ENCODE data around the gene PPP6R2.

Gene PPP6R2

GRCh38 chr22:50454556-50455075, 111.5 kb downstream of the PPP6R2 start:
- DNase-seq, result no peak

- DNase-seq, result no peak
These were observed 112.1 kb downstream of the PPP6R2 start for GRCh38 chr22:50455201-50455600.

GRCh38 chr22:50456026-50456425, 112.9 kb downstream of the PPP6R2 start:
- DNase-seq, result no peak

GRCh38 chr22:50456466-50457234, 113.5 kb downstream of the PPP6R2 start:
- DNase-seq, result no peak

GRCh38 chr22:50459016-50459415, 115.9 kb downstream of the PPP6R2 start:
- no peak for DNase-seq

DNA sequence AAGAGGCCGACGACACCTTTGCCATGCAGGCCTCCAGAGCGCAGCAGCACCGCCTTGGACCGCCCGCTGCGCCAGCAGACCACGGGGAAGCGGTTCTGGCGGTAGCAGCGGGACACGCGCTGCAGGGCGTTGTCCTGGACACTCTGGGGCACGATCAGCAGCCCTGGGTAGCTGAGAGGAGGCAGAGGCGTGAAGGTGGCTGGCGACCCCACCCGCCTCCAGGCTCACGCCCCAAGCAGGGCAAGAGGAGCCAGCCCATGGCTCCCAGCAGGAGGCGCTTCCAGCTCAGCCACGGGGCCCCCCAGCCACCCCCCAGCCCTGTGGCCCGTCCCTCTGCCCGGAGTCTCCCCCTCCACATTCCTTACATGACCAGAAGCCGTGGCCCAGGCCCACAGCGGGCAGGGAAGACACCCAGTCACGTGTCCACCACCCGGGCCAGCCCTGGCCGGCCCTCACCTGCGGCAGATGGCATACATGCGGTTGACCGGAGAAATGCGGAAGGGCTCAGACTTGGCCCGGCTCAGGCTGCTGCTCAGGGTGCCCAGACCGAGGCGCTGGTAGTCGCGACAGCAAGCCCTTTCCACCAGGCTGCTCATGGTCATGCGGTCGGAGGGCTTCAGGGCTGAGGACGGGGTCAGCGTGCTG, 116.5 kb downstream of the PPP6R2 start:
- no peak for DNase-seq

DNA sequence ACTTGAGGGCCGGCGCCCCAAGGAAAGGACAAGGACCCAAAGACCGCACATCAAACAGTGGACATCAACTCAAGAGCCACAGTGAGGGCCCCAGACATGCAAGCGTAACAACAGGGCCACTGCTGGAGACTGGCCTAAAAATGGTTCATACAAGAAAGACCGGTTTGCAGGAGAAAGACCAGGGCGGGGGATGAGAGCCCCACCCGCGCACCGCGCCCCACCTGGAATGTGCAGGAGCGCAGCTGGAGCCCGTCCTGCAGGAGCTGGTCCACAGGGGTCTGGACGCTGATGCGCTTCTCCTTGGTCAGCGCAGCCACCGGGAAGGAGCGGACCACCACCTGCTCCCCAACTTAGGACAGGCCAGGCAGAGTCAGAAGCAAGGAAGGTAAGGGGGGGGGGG, 117.8 kb downstream of the PPP6R2 start:
- DNase-seq, result no peak

GRCh38 chr22:50461536-50461935, 118.4 kb downstream of the PPP6R2 start:
- DNase-seq, result no peak

DNA sequence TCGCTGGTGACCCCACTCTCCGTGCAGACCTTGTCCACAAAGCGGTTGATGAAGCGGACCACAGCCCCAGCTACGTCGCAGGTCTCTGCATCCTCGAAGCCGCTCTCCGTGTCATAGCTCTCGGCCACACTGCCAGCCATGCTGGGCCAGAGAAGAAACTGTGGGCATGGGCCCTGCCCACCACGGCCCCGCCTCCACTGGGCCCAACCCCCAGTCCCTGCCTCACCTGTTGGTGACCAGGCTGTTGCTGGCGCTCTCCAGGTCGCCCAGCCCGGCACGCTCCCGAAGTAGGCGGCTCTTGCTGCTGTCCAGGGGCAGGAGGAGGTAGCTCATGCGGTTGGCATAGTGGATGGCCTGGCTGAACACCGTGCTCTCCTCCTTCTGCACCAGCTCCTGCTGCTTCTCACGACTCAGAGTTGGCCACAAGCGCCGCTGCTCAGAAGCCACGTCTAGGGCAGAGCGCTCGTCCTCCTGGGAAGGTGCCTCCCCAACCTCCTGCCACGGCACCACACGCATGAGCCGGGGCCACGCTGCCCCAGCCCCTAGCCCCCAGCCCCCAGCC, 118.9 kb downstream of the PPP6R2 start:
- DNase-seq, result no peak

DNA sequence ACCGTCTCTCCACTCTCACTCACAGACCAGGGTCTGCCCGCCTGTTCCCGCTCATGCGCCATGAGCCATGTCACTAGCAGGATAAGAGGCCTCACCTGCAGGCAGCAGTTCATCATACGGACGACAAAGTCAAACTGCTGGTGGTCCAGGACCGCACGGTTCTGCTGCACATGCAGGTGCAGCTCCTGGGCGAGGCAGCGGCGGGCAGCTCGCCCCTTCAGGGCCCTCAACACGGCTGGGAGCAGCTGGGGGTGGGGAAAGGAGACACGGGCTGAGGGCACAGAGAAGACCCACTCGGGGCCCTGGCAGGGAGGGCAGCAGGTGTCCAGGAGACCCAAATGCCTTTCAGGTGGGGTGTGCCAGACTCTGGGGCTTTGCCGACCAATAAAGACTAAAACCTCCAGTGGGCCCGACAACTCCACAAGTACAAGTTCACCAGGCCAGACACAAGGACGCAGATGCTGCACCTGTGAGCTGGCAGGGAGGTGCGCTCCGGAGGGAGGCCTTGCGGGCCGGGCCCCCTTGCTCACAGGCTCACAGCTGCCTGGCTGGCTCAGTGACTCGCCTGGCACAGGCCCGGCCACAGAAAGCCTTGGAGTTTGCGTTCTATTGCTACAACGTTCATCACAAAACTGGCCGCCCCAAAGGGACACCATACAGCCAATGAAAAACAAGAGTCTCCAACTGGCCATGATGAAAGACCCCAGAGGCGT, 120.2 kb downstream of the PPP6R2 start:
- DNase-seq, result no peak

GRCh38 chr22:50464451-50464850, 121.3 kb downstream of the PPP6R2 start:
- no peak for DNase-seq

DNA sequence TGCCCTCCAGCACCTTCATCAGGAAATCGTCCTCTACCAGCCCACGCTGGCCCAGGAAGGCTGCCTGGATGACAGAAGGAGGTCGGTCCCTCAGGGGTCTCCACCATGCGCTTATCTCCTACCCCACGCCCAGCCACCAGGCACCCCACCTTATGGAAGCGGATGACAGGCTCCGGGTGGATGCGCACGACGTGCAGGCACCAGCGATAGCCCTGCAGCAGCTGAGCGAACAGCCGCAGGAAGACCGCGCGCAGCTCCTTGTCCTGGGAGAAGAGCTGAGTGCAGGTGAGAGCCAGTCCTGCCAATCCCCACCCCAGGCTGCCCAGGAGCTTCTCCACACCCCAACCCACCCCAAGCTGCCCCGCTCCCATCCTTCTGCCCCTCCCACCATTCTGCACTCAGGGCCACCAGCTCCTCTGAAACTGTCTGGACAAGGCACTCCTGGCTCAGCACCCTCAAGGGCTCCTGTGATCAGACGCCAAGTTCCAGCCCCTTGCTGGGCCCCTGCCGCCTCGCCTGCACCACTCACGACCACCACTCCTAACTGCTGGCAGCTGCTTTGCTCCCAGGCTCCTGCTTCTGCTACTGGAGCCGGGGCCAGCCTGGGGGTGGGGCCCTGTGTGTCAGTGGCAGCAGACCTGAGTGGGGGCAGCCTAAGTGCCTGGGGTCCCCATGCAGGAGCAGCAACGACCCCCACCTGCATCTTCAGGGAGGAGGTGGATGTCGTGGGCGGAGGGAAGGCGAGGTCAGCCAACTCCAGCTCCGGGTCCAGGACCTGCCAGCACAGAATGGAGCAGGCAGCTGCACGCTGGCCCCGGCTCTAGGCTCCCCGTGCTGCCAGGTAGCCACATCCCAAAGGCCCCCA, 122.2 kb downstream of the PPP6R2 start:
- DNase-seq, result no peak

GRCh38 chr22:50467341-50467740, 124.2 kb downstream of the PPP6R2 start:
- DNase-seq, result no peak

GRCh38 chr22:50467773-50468440, 124.8 kb downstream of the PPP6R2 start:
- DNase-seq, result no peak

DNA sequence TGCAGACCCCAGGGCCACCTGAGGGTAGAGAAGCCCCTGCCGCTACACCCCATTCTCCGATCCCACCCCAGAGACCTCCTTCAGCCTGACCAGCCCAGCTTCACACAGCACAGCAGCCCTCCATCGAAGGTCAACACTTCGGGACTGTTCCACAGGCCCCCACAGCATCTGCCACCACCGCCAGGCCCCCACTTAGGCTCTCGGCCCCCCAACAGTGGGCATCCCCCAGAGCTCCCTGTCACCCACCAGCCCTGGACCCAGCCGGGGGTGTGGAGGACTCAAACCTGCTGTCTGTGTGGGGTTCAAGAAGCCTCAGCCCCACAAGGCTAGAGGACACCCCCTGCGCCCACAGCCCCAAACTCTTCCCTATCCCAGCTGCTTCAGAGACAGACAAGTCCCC, 125.5 kb downstream of the PPP6R2 start:
- DNase-seq, result no peak

DNA sequence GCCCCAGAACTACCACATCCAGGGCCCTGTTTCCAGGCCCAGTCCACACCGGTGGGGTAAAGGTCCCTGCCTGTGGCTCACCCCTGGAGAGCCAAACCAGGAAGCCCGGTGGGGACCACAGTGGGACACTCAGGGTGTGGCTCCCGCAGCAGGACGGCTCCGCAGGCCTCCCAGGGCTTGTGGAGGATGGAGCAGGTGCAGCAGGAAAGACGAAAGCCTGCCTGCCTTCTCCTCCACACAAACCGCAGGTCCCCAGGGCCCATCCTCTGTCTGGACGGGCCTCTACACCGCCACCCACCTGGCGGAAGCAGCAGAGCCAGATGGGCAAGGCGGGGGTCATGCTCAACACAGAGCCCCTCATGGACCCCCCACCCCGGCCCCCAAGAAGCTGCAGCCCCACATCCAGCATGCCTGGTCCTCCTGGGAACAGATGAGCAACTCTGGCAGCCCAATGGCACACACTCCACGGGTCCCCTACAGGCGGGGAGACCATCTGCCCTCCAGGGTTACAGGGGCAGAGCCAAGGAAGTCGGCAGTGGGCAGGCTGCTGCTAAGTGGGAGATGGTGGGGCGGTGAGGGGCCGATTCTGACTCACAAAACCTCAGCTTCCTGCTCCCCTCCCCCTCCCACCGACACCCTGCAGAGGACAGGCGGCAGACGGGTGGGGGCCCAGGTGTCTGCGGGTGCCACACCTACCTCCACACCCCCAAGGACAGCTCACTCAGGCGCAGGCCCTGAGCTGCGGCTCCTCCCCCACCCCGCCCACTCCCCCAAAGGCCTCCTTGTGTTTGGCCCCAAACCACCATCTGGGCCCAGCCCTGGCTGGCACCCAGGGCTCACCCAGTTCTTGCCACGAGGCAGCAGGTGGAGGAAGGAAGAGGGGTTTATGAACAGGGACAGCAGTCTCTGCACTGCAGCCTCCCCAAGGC, 126.5 kb downstream of the PPP6R2 start:
- DNase-seq, result peak; percentile 94

- DNase-seq, result no peak
These were observed 127.4 kb downstream of the PPP6R2 start for GRCh38 chr22:50470491-50470890.

- no peak for DNase-seq
These were observed 128.2 kb downstream of the PPP6R2 start for GRCh38 chr22:50471197-50471847.

- DNase-seq, result no peak
These were observed 128.8 kb downstream of the PPP6R2 start for GRCh38 chr22:50471962-50472361.

DNA sequence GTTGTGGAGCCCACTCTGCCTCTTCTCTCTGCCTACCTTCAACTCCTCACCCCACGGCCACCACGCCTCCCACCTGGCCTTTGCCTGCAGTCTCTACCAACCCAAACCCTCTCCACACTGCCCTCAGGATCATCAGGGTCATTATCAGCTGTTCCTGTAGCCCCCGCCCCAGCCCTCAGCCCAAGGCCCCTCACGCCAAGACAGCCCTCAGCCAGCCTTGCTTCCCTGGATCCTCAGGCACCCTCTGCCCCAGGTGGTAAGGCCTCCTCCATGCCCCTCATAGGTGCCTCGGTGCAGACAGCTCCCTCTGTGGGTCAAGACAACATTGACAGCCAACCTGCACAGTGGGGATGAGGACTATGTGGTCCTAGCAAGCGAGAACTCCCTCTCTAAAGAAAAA, 130.0 kb downstream of the PPP6R2 start:
- no peak for DNase-seq

Data from activated T-cell treated with anti-CD3 and anti-CD28 coated beads for 4 hours (primary cell).